Naive B cell (primary cell): ENCODE data around the gene BICDL2. TPM values are rescaled to one million over a fixed set of nuclear protein-coding genes. Genes with fewer than 3 reads are reported as not detected.

ENCODE experiments used
- ATAC-seq, 2 donors: fragments of 150-1000 bp; cut with Tn5 transposase; 2 replicates each; pipeline ENCODE4 v1.10.0; 2021; ENCODE audit warnings: low read depth in 2 of 2, mild to moderate bottlenecking in 2 of 2, moderate library complexity in 2 of 2
- DNase-seq: peaks from one replicate; pipeline ENCODE4 v3.0.0; 2022
- H3K27ac Mint-ChIP-seq, 6 donors: one replicate each; pipeline ENCODE4 v1.8.0; 2020 to 2022; ENCODE audit warnings: mild to moderate bottlenecking in 6 of 6, mixed read lengths in 6 of 6, moderate library complexity in 5 of 6, inconsistent platforms in 2 of 6
- H3K27me3 Mint-ChIP-seq, 3 donors: one replicate each; pipeline ENCODE4 v1.8.0; 2021 to 2022; ENCODE audit warnings: mixed read lengths in 3 of 3, mild to moderate bottlenecking in 1 of 3
- H3K36me3 Mint-ChIP-seq, 2 donors: one replicate each; pipeline ENCODE4 v1.8.0; 2020 to 2022; ENCODE audit warnings: mixed read lengths in 2 of 2, inconsistent platforms in 1 of 2, mild to moderate bottlenecking in 1 of 2
- H3K4me1 Mint-ChIP-seq, 3 donors: one replicate each; pipeline ENCODE4 v1.8.0; 2020 to 2022; ENCODE audit warnings: mixed read lengths in 3 of 3, inconsistent platforms in 1 of 3, mild to moderate bottlenecking in 1 of 3, moderate library complexity in 1 of 3
- H3K4me3 Mint-ChIP-seq, 8 donors: one replicate each; pipeline ENCODE4 v1.8.0; 2020 to 2022; ENCODE audit warnings: mild to moderate bottlenecking in 8 of 8, mixed read lengths in 8 of 8, moderate library complexity in 8 of 8, inconsistent platforms in 2 of 8
- H3K9me3 Mint-ChIP-seq, 7 donors: one replicate each; pipeline ENCODE4 v1.8.0; 2020 to 2022; ENCODE audit warnings: mixed read lengths in 7 of 7, mild to moderate bottlenecking in 5 of 7, inconsistent platforms in 2 of 7, moderate library complexity in 1 of 7
- polyA plus RNA-seq, 6 donors: library from polyadenylated mRNA; unstranded; fragments of 300-500 nt; fragmentation: Illumina TruSeq; gene quantifications; one replicate each; pipeline ENCODE4 v1.2.3, GENCODE V29; 2021; ENCODE audit warnings: low read depth in 6 of 6

BICDL2 gene
- polyA plus RNA-seq, 6 donors from 2014 or later, result not detected

DNA sequence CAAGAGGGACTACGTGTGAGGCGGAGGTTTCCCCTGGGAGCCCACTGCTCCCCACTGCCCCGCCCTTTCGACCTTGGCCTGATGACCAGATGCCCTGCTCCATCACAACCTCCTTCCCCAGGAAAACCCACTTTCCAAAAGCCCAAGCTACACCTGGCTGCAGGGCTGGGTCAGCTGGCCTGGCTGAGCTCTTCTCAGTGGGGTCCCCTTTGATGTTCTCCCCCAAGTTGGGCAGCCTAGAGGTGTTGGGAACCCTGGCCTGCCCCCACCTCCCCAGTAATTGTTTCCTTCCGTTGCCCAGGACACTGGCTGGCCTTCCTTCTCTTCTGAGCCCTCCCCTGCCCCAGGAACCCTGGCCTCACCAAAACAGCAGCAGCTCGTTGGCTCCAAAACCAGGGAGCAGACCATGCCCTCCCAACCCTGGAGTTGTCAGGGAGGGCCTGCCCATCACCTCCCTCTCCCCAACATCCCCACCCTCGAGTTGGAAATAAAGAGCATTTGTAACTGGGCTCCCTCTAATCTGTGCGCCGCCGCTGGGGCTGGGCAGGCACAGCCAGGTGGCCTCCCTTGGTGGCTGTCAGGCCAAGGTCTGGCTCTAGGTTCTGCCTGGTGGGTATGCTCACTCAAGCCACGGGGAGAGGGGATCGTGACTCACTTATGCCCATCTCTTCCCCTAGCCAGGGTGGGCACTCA, 22.6 kb downstream of the BICDL2 start:
- Mint-ChIP-seq H3K4me1 (peaks cover 4 to 15% (median 6%) of the 10 kb centered on the region in 3 donors), H3K27ac (peak overlapping the region in 1 of 6 donors; percentile 80), H3K9me3 (peaks cover 0 to 4% (median 0%) of the 10 kb centered on the region in 7 donors), H3K4me3 (peak overlapping the region in 1 of 8 donors; percentile 54), H3K36me3 (no peaks in the 10 kb centered on the region), H3K27me3 (peaks cover 8 to 55% (median 20%) of the 10 kb centered on the region in 3 donors)
- ATAC-seq (no peak), DNase-seq (no peak)

DNA sequence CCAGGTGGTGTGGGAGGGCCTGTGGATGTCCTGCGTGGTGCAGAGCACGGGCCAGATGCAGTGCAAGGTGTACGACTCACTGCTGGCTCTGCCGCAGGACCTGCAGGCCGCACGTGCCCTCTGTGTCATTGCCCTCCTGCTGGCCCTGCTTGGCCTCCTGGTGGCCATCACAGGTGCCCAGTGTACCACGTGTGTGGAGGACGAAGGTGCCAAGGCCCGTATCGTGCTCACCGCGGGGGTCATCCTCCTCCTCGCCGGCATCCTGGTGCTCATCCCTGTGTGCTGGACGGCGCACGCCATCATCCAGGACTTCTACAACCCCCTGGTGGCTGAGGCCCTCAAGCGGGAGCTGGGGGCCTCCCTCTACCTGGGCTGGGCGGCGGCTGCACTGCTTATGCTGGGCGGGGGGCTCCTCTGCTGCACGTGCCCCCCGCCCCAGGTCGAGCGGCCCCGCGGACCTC, 23.2 kb downstream of the BICDL2 start:
- no peaks in the 10 kb centered on the region for H3K36me3 Mint-ChIP-seq
- no peak overlapping the region for H3K4me3 Mint-ChIP-seq
- DNase-seq, result no peak
- no peak for ATAC-seq
- H3K4me1 Mint-ChIP-seq, result peaks cover 7 to 15% (median 7%) of the 10 kb centered on the region in 3 donors
- H3K27ac Mint-ChIP-seq, result no peak overlapping the region
- peaks cover 0 to under 1% (median 0%) of the 10 kb centered on the region in 7 donors for H3K9me3 Mint-ChIP-seq
- peaks cover 8 to 58% (median 20%) of the 10 kb centered on the region in 3 donors for H3K27me3 Mint-ChIP-seq

DNA sequence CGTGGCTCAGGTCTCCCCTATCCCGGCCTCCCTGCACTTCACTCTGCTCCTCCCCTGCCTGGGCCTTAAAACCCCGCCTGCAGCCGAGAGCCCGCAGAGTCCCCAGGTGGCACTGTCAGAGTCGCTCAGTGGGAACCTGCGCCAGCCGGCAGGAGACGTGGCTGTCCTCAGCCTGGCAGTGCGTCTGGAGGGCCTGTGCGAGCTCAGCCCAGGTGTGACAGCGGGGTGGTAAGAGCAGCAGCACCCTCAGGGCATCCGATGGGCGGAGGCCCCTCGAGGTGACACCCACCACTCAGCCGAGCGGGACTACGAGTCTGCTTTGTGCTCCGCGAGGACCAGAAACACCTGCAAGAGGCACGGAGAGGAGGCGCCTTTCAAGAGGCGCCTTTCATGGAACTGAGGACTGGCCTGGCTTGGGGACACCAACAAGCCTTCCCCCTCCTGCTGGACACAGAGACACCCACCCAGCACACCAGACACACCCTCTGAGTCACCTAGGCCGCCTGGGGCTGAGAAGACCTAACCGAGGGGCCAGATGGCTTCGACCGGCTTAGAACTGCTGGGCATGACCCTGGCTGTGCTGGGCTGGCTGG, 23.8 kb downstream of the BICDL2 start, which contains the start of gene CLDN9:
Gene CLDN9, plus strand, starts transcription at position 96 of the 593 bp plus-strand sequence. Its CDS starts 440 bp downstream, at position 536.
- ATAC-seq (peak; percentile 50 to 74), DNase-seq (no peak)
- peak within 1 kb of the TSS in 1 of 8 donors; percentile 72 for H3K4me3 Mint-ChIP-seq
- H3K9me3 Mint-ChIP-seq, result no peaks in the 10 kb centered on the region
- peaks cover 11 to 58% (median 20%) of the 10 kb centered on the region in 3 donors for H3K27me3 Mint-ChIP-seq
- no peaks in the 10 kb centered on the region for H3K36me3 Mint-ChIP-seq
- H3K4me1 Mint-ChIP-seq, result peaks cover 10 to 18% (median 13%) of the 10 kb centered on the region in 3 donors
- no peak within 1 kb of the TSS for H3K27ac Mint-ChIP-seq

DNA sequence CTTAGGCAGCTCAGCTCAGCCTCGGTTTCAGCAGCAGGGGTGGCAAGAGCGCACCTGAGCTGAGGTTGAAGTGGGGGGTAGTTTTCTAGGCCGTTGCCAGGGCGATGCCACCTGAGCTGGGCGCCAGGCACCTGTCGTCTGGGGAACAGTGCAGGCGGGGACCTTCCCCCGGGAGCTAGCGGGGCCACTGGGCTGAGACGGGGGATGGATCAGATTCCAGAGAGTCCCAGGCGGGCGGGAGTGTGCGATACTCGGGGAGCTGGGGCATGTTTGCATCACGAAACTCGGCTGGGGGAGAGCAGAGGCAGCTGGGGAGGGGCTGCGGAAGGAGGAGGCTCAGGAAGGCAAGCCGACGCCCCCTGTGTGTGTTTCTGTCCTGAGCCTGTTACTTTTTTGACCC, 24.5 kb downstream of the BICDL2 start:
- no peak for ATAC-seq
- Mint-ChIP-seq H3K36me3 (no peaks in the 10 kb centered on the region), H3K4me3 (peak overlapping the region in 1 of 8 donors; percentile 72), H3K27ac (no peak overlapping the region), H3K4me1 (peaks cover 16 to 23% (median 16%) of the 10 kb centered on the region in 3 donors), H3K27me3 (peaks cover 13 to 56% (median 20%) of the 10 kb centered on the region in 3 donors), H3K9me3 (no peaks in the 10 kb centered on the region)
- DNase-seq, result no peak

DNA sequence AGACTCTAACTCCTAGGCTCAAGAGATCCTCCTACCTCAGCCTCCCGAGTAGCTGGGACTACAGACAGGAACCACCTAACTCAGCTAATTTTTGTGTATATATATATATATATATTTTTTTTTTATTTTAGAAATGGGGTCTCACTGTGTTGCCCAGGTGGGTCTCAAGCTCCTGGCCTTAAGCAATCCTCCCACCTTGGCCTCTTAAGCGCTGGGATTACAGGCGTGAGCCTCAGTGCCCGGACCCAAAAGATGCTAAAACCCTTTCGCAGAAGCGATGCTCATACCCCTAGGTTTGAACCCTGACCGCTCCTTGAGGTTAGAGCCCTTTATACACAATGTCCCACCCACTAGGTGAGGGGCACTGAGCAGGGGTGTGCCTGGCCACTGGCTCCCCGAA, 26.2 kb downstream of the BICDL2 start:
- Mint-ChIP-seq H3K4me3 (no peak overlapping the region), H3K4me1 (peaks cover 21 to 30% (median 23%) of the 10 kb centered on the region in 3 donors), H3K27ac (no peak overlapping the region), H3K36me3 (no peaks in the 10 kb centered on the region), H3K9me3 (no peaks in the 10 kb centered on the region), H3K27me3 (peaks cover 15 to 44% (median 20%) of the 10 kb centered on the region in 3 donors)
- no peak for ATAC-seq
- DNase-seq, result no peak

DNA sequence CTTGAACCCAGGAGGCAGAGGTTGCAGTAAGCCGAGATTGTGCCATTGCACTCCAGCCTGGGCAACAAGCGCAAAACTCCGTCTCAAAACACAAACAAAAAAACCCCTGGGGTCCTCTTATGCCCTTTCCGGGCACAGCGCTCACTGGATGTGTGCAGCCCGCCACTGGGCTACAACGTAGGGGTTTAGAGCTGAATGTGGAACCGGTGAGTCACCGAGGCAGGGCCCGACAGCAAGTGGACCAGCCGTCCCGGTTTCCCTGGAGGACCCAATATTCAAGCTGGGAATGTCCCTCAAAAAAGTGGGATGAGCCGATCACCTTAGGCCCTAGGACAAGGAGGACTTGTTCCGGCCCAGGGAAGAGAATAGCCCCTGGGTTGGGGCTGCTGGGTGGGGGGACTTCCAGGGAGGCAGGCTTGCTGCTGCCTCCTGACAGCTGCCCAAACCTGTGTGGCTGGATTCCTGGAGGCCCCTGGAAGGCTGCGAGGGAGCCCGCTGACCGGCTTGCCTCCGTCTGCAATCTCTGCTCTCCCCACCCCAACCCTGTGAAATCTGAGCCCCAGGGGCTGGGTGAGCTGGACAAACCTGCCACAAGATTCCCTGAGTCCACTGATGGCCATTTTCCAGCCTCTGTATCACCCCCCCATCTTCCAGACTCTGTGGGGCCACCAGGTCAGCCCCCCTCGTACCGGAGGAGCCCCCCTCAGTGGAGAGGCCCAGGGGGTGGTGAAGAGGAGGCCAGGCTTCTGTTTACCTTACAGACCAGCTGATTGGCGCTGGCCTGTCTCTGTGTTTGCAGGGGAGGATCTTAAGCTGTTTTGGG, 27.0 kb downstream of the BICDL2 start:
- Mint-ChIP-seq H3K27me3 (peaks cover 11 to 45% (median 19%) of the 10 kb centered on the region in 3 donors), H3K4me1 (peaks cover 24 to 33% (median 26%) of the 10 kb centered on the region in 3 donors), H3K36me3 (no peaks in the 10 kb centered on the region), H3K9me3 (no peaks in the 10 kb centered on the region), H3K27ac (no peak overlapping the region), H3K4me3 (peak overlapping the region in 1 of 8 donors; percentile 63)
- ATAC-seq (no peak), DNase-seq (no peak)

DNA sequence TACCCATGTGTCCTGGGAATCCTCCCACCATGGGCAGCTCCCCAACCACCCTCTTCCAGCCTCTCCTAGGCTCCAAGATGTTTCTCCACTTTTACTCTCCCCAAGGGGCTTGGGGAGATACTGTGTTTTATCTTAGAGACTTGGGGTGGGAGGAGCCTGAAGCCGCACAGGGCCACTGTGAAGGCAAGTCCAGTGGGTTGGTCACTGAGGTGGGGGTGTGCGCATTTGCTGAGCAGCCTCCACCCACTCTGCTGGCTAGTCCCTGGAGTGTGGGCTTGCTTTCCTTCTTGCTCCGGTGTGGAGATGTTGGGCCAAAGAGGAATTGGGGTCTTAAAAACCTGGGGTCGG, 28.1 kb downstream of the BICDL2 start:
- H3K36me3 Mint-ChIP-seq, result no peaks in the 10 kb centered on the region
- DNase-seq (no peak), ATAC-seq (no peak)
- no peaks in the 10 kb centered on the region for H3K9me3 Mint-ChIP-seq
- H3K4me1 Mint-ChIP-seq, result peaks cover 26 to 35% (median 27%) of the 10 kb centered on the region in 3 donors
- no peak overlapping the region for H3K27ac Mint-ChIP-seq
- H3K4me3 Mint-ChIP-seq, result peak overlapping the region in 3 of 8 donors; percentile 72 to 82 (median 79)
- H3K27me3 Mint-ChIP-seq, result peaks cover 9 to 35% (median 11%) of the 10 kb centered on the region in 3 donors

DNA sequence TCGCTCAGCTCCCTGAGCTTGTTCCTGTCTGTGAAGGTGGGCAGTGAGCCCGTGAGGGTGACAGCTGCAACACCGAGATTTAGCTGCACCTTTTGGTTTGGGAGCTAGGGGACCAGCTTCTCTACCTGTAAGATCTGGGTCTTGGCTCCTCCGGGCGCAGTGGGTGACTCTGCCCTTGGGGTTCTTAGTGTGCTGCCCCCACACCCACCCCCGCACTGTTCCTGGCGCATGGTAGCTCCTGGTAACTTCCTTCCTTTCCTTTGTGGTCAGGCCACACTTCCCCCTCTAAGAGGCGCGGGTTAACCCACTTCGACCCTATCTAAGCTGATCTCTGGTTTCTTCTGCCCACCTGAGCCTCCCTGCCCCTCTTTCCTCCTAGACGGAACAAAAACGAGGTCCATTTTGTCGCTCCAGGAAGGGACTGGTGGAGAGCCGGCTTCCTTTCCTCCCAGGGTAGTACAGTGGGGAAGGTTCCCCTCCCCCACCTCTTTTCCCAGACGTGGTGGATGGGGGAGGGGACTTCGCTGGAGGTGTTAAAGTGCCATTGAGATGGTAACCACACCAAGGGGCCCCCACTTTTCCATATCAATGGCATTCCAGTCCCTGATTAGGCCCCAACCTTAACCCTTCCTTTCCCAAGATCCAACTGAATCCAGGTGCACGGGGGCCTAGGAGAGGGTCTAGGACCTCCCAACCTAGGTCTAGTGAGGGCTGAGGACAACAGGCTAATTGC, 28.6 kb downstream of the BICDL2 start:
- H3K9me3 Mint-ChIP-seq, result no peaks in the 10 kb centered on the region
- H3K27ac Mint-ChIP-seq, result peak overlapping the region in 2 of 6 donors; percentile 20 to 47

DNA sequence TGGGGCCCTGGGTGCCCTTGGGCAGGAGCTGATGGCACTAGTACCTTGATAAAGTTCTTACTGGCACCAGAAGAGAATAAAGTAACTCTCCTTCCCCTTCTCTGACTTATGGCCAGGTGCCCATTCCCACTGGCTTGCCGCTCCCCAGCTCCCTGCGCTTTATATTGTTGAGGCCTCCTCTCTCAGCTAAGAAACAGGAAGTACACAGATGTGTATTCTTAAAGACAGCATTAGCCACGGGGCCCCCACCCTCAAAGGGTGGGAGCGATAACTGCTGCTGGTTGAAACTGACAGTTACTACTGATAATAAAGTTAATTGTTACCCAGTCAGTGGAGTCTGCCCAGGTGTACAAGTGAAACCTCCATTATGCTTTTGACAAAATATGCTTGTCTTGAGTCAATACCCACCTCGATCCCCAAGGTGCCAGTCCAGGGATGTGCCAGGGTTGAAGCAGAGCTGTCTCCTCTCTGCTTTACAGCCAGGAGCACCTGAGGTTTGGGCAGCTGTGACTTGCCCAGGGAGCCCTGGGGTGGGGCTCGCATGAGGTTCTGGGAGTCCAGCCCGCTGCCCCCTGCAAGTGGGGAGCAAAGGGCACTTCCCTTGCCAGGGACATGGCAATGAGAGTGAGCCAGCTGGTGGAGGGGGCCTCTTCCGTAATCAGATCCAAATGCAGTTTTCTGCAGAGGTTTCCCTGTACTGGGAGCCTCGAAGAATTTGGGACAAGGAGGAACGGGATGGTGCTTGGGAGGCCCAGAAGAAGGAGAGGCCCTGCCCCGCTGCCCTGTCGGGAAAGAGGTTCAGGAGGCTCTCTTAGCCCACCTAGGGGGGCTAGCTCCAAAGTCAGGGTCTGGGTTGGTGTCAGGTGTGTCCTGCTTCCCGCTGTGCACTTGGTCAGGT, 29.4 kb downstream of the BICDL2 start:
- H3K9me3 Mint-ChIP-seq, result no peaks in the 10 kb centered on the region
- H3K27ac Mint-ChIP-seq, result peak overlapping the region in 2 of 6 donors; percentile 20 to 47
- DNase-seq (no peak), ATAC-seq (no peak)
- H3K4me3 Mint-ChIP-seq, result peak overlapping the region in 7 of 8 donors; percentile 72 to 86 (median 79)
- no peaks in the 10 kb centered on the region for H3K36me3 Mint-ChIP-seq
- peaks cover 22 to 29% (median 28%) of the 10 kb centered on the region in 3 donors for H3K4me1 Mint-ChIP-seq
- H3K27me3 Mint-ChIP-seq, result peaks cover 3 to 21% (median 11%) of the 10 kb centered on the region in 3 donors

More for the DNA sequence above, 28.6 kb downstream of the BICDL2 start:
- Mint-ChIP-seq H3K27me3 (peaks cover 9 to 29% (median 11%) of the 10 kb centered on the region in 3 donors), H3K4me1 (peaks cover 26 to 35% (median 29%) of the 10 kb centered on the region in 3 donors), H3K36me3 (no peaks in the 10 kb centered on the region), H3K4me3 (peak overlapping the region; percentile 45 to 86 (median 78))
- no peak for DNase-seq
- ATAC-seq, result no peak

DNA sequence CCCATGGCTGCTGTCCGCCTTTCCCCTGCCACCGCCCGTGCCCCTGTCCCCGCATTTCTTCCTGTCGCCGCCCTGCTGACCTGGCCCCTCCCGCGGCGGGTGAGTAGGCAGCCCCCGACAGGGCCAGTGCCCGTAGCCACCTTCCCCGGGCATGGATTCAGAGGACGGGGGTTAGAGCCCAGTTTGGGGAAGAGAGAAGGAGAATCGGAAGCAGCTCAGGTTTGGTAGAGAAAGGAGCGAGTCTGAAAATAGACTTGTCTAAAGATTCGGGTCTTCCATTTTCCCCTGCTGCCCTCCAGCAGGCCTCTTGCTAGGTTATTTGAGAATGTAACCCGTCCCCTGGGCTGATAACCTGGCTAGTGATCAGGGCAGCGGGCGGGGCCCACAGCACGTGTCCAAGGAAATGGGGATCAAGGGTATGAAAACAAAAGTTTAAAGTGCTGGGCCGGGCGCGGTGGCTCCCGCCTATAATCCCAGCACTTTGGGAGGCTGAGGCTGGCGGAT, 31.9 kb downstream of the BICDL2 start:
- Mint-ChIP-seq H3K9me3 (no peaks in the 10 kb centered on the region), H3K27me3 (peaks cover 11 to 24% (median 13%) of the 10 kb centered on the region in 3 donors), H3K4me3 (peak overlapping the region; percentile 46 to 87 (median 75)), H3K4me1 (peaks cover 21 to 29% (median 25%) of the 10 kb centered on the region in 3 donors), H3K36me3 (no peaks in the 10 kb centered on the region), H3K27ac (peak overlapping the region in 1 of 6 donors; percentile 29)
- ATAC-seq (no peak), DNase-seq (no peak)

DNA sequence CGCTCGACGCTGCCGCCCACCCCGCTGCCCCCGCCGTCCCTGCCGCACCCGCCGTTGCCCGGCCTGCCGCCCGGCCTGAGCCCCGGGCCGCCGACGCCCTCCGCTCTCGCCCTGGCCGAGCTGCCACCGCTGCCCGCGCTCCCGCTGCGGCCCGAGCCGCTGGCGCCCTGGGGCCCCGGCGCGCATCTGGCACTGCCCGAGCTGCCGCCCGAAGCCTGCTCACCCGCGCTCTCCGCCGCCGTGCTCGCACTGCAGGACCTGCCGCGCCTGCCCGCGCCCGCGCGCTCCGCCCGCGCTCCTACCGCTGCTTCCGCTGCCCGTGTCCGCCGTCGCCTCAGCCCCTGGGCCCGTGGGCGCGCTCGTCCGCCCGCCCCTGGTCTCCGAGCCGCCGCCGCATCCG, 32.4 kb downstream of the BICDL2 start:
- Mint-ChIP-seq H3K36me3 (no peaks in the 10 kb centered on the region), H3K27ac (peak overlapping the region in 1 of 6 donors; percentile 29), H3K4me1 (peaks cover 21 to 29% (median 25%) of the 10 kb centered on the region in 3 donors), H3K9me3 (no peaks in the 10 kb centered on the region), H3K4me3 (peak overlapping the region in 1 of 8 donors; percentile 77), H3K27me3 (peaks cover 11 to 29% (median 15%) of the 10 kb centered on the region in 3 donors)
- DNase-seq (no peak), ATAC-seq (peak; percentile 3 to 6)
